C4-2B (cell line): ENCODE results near the gene METAP1D.

Source experiments
- CTCF ChIP-seq: fragments of 450-650 bp; conservative IDR thresholded peaks from 2 replicates; pipeline ENCODE4 v1.5.1; 2017; ENCODE audit warnings: mild to moderate bottlenecking
- ZFX ChIP-seq: fragments of 450-650 bp; IDR thresholded peaks from 2 replicates; pipeline ENCODE4 v1.6.1; 2017

- no peak for TF ChIP-seq CTCF
- no peak for TF ChIP-seq ZFX
Observed at GRCh38 chr2:172009823-172010222, 10.1 kb downstream of the METAP1D start.
